HT1080 (cell line): ENCODE measurements around the gene NAA10. TPM values are rescaled to one million over a fixed set of nuclear protein-coding genes. Genes with fewer than 3 reads are reported as not detected.
A peak's percentile ranks its signal among the peaks of the same experiment; 100 is the strongest.

ENCODE experiments used
- DNase-seq: peaks from one replicate; pipeline ENCODE4 v3.0.0-alpha.2; 2015; ENCODE audit warnings: low read depth
- total RNA-seq: library from RNA; depleted of rRNA; stranded (reverse); fragments of >200 nt; shearing (Covaris generic); gene quantifications from 2 replicates; pipeline ENCODE4 v1.2.3, GENCODE V29; 2014

NAA10 gene
- total RNA-seq, 1 experiment from 2014 or later: 213 TPM

- DNase-seq: no peak
Observed at GRCh38 chrX:153930011-153930910, 4.6 kb downstream of the NAA10 start.

DNA sequence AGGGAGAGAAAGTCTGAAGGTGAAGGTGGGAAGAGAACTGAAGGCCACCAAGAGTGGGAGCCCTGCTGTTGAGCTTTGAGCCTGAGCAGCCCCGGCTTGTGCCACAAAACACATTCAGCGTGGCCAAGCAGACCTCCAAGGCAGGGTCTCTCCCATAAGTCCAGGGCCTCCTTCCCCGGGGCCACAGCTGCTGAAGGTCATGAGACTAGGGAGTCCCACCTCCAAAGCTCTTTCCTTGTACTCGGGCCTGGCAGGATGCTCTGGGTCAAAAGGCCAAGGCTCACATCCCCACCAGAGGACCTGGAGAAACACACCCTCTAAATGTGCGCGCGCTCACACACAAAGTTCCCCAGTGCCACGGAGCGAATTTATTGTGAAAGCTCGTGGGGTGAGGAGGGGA lies 5.3 kb downstream of the NAA10 start:
- DNase-seq: no peak

DNA sequence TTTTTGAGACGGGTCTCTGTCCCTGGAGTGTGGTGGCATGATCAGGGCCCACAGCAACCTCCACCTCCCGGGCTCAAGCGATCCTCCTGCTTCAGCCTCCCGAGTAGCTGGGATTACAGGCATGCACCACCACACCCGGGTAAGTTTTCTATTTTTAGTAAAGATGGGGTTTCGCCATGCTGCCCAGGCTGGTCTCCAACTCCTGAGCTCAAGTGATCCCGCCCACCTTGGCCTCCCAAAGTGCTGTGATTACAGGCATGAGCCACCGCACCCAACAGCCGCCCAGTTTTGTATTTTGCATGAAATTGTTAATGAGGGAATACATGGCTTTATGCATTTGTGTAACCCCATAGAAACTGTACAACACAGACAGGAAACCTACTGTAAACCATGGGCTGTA lies 6.0 kb downstream of the NAA10 start:
- DNase-seq: no peak

DNA sequence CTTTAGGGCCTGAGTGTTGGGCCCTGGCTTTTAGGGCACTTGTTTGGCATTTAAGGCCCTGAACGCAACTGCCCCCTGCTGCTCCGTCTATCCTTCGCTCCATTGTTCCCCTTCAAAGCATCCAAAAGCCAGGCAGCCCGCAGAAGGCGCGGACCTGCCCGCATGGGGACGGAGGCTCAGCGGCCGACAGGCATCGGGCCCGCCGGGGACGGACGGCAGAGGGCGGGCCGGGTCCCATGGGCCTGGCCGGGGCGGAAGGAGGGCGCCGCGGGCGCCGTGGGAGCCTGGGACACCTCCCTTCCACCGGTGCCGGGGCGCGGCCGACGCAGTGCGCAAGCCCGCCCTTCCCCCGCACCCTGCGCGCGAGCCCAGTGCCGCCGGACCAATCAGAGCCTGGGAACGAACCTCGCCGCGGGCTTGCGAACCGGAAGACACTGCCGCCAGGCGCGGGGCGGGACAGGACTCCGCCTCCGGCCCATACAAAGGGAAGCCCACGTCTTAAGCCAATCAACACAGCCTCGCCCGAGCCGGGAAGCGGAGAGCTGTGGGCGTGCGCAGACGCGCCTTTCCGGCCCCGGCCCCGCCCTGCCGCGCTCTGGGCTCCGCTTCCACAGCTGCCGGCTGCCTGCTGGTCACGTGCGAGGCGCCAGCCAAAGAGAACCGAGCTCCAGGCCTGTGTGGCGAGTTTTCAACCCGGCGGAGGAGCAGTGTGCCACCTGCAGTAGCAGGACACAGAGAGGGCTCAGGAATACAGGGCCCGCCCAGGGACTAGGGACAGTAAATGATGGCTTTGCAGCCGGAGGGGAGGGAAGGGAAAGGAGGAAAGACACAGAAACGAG lies 6.7 kb downstream of the NAA10 start:
- peak; percentile 98 for DNase-seq

DNA sequence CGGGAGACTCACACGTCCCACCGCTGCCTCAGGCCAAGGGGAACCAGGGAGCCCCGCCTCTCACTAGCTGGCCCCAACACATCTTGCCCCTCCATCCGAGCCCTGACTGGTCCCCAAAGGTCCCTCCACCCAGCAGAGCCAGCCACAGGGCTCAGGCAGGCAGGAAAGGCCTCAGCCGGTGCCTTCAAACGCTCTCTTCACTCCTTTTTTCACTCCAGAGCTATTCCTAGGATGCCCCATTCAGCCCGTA lies 7.2 kb downstream of the NAA10 start:
- DNase-seq: no peak

DNA sequence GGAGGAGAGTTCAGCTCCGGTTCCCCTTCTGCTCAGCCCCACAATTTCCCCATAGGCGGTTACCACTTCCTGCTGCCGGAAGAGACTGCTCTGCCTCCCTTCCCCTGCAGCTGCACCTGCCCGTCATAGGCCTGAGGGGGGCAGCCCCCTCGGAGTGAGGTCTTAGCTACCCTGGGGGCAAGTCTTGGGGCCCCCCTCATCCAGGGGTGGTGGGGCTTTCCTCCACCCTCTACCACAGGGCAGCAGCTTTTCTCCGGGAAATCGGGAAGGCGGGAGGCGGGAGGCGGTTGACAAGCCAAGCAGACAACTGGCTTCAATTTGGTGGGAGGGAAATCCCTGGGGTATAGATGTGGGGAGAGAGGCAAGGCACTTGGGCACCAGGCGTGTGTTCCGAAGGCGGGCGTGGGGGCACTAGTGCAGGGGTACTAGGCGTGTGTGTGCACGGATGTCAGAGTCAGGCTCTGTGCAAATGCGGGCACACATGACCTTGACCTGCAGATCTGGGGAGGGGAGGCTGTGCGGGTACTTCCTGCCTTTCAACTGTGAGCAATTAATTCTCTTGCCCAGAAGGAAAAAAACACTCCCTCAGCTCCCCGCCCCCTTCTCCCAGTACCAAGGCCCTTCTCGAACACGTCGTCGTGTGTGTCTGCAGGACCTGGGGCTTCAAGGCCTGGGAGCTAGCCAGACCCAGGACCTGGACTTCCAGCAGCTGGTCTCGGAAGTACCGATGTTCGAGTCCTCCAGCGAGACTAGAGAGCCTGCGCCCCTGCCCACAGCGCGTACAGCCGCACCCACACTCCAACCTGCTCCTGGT lies 7.8 kb downstream of the NAA10 start:
- DNase-seq: peak; percentile 66

DNA sequence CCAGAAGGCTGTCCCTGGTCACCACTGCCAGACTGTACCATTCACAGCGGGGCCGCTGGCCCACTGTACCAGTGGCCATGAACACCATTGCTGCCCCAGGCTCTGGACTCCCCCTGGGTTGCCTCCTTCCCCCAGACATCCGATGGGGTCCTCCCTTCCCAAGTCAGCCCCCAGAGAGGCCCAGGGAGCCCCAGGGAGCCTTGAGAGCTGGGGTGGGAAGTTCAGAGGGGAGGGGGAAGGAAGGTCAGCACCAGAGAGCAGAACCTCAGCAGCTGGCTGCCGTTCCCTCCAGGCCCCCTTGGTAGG lies 8.3 kb downstream of the NAA10 start:
- no peak for DNase-seq

GRCh38 chrX:153925739-153926551 lies 8.9 kb downstream of the NAA10 start, which contains the start of gene ARHGAP4:
Gene ARHGAP4, minus strand, starts transcription at chrX:153926264. Its CDS starts 62 bp downstream, at chrX:153926202.
- DNase-seq: peak; percentile 51

GRCh38 chrX:153925387-153925738 lies 9.5 kb downstream of the NAA10 start:
- DNase-seq: no peak

GRCh38 chrX:153924149-153924861 lies 10.5 kb downstream of the NAA10 start:
- DNase-seq: peak; percentile 34

- DNase-seq: no peak
Observed at GRCh38 chrX:153922932-153923857, 11.6 kb downstream of the NAA10 start.

DNA sequence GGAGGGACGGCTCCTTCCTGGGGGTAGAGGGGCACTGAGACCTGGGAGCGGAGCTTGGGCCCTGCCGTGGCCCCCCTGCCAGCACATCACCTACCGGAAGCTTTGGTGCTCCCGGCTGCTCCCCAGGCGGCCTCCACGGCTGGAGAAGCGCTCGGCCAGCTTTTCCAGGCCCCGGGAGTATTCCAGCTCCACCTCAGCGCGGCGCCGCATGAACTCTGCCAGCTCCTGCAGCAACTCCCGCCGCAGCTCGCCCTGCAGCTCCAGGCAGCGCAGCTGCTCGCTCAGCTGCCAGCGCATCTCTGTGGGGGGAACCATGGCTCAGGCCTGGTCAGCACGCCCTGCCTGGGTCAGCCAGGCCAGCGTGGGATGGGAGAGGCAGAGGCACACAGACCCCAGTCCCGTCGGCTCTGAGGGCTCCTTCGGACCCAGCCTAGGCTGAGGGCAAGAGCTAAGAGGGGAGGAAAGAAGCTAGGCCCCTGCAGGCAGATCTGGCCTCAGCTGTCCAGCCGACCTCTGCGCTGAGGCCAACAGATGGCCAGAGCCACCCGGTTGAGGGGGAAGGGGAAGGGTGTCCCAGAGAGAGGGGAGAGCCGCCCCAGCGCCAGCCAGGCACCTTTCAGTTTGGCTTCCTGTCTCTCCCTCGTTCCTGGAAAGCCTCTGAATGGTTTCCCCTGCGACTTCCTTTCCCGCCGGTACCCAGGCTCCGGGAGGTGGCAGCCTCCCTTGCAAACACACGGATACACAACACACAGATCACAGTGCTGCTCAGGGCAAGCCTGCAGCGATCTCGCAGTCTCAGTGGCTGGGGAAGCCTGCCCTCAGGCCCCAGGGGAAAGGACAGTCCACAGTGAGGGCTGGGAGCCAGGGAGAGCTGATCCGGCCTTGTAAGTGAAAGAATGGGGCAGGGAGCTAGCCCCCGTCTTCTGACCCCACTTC lies 13.1 kb downstream of the NAA10 start:
- DNase-seq: no peak

- DNase-seq: no peak
Observed at GRCh38 chrX:153921070-153921469, 13.8 kb downstream of the NAA10 start.

DNA sequence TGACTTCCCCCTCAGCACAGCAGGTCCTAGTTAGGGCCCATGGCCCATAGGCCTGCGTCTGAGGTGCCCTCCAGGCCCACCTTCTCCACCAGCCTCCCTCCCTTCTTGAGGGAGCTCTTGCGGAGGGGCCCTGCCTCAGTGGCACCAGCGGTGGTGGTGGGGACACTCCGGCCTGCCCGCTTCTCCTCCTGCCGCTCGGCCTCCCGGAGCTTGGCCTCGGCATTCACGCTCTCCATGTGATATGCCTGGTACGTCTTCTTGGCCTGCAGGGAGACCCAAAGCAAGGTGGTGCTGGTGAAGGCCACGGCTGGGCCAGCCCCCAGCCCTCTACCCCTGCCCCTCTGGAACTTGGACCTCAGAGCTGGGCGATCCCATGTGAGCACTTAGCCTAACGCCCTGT lies 14.3 kb downstream of the NAA10 start:
- DNase-seq: no peak

DNA sequence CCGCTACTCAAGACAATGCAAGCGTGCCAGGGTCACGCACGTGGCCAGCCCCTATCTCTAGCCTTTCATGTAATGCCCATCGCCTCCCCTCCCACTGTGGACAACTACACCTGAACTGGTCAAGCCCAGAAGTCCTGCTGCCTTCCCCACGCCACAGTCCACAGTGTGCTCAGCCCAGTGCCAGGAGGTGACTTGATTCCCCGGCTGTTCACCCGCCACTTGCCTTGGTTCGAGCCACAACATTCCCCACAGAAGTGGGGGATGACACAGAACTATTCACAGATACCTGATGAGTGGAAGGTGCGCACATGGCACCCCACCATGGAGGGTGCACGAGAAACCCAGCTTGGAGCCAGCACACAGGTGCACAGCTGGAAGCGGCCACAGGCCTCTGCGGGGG lies 15.6 kb downstream of the NAA10 start:
- DNase-seq: no peak

- no peak for DNase-seq
Observed at GRCh38 chrX:153917869-153918268, 17.0 kb downstream of the NAA10 start.

DNA sequence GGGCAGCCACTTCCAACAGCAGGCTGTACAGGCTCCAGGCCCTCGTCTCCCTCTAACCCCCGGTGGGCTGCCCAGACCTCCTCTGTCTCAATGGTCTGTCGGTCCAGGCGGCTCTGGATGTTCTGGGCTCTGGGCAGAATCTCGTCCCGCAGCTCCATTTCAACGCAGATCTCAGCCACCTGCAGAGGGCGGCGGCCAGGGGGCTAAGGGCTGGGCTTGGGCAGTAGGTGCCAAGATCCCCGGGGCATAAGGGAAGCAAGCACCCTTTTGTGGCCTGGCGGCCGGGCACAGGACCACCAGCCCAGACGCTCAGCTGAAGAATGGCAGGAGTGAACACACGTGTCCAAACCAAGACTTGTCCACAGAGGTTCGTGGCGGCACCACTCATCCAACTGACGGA lies 21.1 kb downstream of the NAA10 start:
- no peak for DNase-seq

DNA sequence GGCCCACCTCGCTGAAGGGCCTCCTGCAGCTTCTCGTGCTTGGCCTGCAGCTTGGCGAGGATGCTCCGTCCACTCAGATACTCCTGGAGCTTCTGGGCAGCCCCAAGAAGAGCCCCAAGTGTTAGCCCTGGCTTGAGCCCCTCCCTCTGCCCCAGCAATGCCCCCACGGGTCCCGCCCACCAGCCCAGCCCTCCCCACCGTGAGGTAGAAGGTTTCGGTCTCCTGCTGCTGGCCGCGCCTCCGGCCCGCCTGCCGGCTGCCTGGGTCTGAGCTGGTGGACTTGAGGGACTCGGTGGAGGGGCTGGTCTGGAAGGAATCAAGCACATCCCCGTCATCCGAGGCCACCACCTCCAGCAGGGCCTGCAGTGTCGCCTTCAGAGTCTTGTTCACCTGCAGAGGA lies 21.6 kb downstream of the NAA10 start:
- DNase-seq: no peak
